Activated naive CD8-positive, alpha-beta T cell (primary cell): ENCODE measurements around the gene OR52K2.
"Not testable (repeated sequence)": the region's sequence is repeated elsewhere in the genome, so short reads cannot be mapped to it uniquely, and the experiment has no call there.

Experiments
- H3K27ac Mint-ChIP-seq: one replicate; pipeline ENCODE4 v1.8.0; 2021; ENCODE audit warnings: mixed read lengths
- H3K27me3 Mint-ChIP-seq: one replicate; pipeline ENCODE4 v1.8.0; 2021; ENCODE audit warnings: mixed read lengths
- H3K36me3 Mint-ChIP-seq: one replicate; pipeline ENCODE4 v1.8.0; 2021; ENCODE audit warnings: mixed read lengths
- H3K4me1 Mint-ChIP-seq: one replicate; pipeline ENCODE4 v1.8.0; 2021; ENCODE audit warnings: low read depth, mixed read lengths
- H3K4me3 Mint-ChIP-seq: one replicate; pipeline ENCODE4 v1.8.0; 2021; ENCODE audit warnings: mild to moderate bottlenecking, mixed read lengths
- H3K9me3 Mint-ChIP-seq: one replicate; pipeline ENCODE4 v1.8.0; 2021; ENCODE audit warnings: low read depth, mixed read lengths

OR52K2 gene

GRCh38 chr11:4464216-4465159 lies 15.4 kb downstream of the OR52K2 start:
- Mint-ChIP-seq H3K4me3 (no peak overlapping the region), H3K27me3 (peaks cover 4% of the 10 kb centered on the region), H3K4me1 (no peaks in the 10 kb centered on the region), H3K9me3 (peaks cover 8% of the 10 kb centered on the region), H3K27ac (no peak overlapping the region), H3K36me3 (peaks cover 3% of the 10 kb centered on the region)

- Mint-ChIP-seq H3K4me1 (no peaks in the 10 kb centered on the region), H3K4me3 (no peak overlapping the region), H3K27me3 (peaks cover 6% of the 10 kb centered on the region), H3K9me3 (peaks cover 8% of the 10 kb centered on the region), H3K36me3 (peaks cover 3% of the 10 kb centered on the region), H3K27ac (no peak overlapping the region)
Measured at GRCh38 chr11:4465407-4465806, 16.3 kb downstream of the OR52K2 start.

- Mint-ChIP-seq H3K4me1 (no peaks in the 10 kb centered on the region), H3K9me3 (peaks cover 8% of the 10 kb centered on the region), H3K4me3 (no peak overlapping the region), H3K36me3 (peaks cover 3% of the 10 kb centered on the region), H3K27me3 (peaks cover 6% of the 10 kb centered on the region), H3K27ac (no peak overlapping the region)
Measured at GRCh38 chr11:4466131-4466870, 17.2 kb downstream of the OR52K2 start.

- H3K27me3 Mint-ChIP-seq = peaks cover 4% of the 10 kb centered on the region
- peaks cover 3% of the 10 kb centered on the region for H3K36me3 Mint-ChIP-seq
Measured at GRCh38 chr11:4466871-4467442, 17.9 kb downstream of the OR52K2 start.

GRCh38 chr11:4467811-4468606 lies 18.9 kb downstream of the OR52K2 start:
- Mint-ChIP-seq H3K4me1 (no peaks in the 10 kb centered on the region), H3K27ac (no peak overlapping the region), H3K4me3 (no peak overlapping the region), H3K36me3 (peaks cover 3% of the 10 kb centered on the region), H3K9me3 (peaks cover 8% of the 10 kb centered on the region), H3K27me3 (peaks cover 4% of the 10 kb centered on the region)

More at GRCh38 chr11:4466871-4467442, 17.9 kb downstream of the OR52K2 start:
- no peak overlapping the region for H3K27ac Mint-ChIP-seq
- no peaks in the 10 kb centered on the region for H3K4me1 Mint-ChIP-seq
- H3K9me3 Mint-ChIP-seq = peaks cover 8% of the 10 kb centered on the region
- H3K4me3 Mint-ChIP-seq = no peak overlapping the region

- no peak overlapping the region for H3K27ac Mint-ChIP-seq
- H3K4me3 Mint-ChIP-seq = no peak overlapping the region
- peaks cover 6% of the 10 kb centered on the region for H3K4me1 Mint-ChIP-seq
- no peaks in the 10 kb centered on the region for H3K27me3 Mint-ChIP-seq
- no peaks in the 10 kb centered on the region for H3K9me3 Mint-ChIP-seq
- H3K36me3 Mint-ChIP-seq = no peaks in the 10 kb centered on the region
Measured at GRCh38 chr11:4479644-4480043, 30.5 kb downstream of the OR52K2 start.

GRCh38 chr11:4480577-4481239 lies 31.6 kb downstream of the OR52K2 start:
- Mint-ChIP-seq H3K9me3 (no peaks in the 10 kb centered on the region), H3K27ac (peak overlapping the region; percentile 51), H3K4me3 (no peak overlapping the region), H3K36me3 (no peaks in the 10 kb centered on the region), H3K27me3 (no peaks in the 10 kb centered on the region), H3K4me1 (peaks cover 6% of the 10 kb centered on the region)

GRCh38 chr11:4481240-4481582 lies 32.1 kb downstream of the OR52K2 start:
- Mint-ChIP-seq H3K36me3 (no peaks in the 10 kb centered on the region), H3K4me1 (peaks cover 6% of the 10 kb centered on the region), H3K27me3 (peaks cover 2% of the 10 kb centered on the region), H3K9me3 (no peaks in the 10 kb centered on the region), H3K27ac (peak overlapping the region; percentile 28), H3K4me3 (no peak overlapping the region)

- H3K4me3 Mint-ChIP-seq = no peak within 1 kb of the TSS
- H3K36me3 Mint-ChIP-seq = no peaks in the 10 kb centered on the region
- no peak within 1 kb of the TSS for H3K27ac Mint-ChIP-seq
- peaks cover 6% of the 10 kb centered on the region for H3K4me1 Mint-ChIP-seq
- no peaks in the 10 kb centered on the region for H3K9me3 Mint-ChIP-seq
- peaks cover 3% of the 10 kb centered on the region for H3K27me3 Mint-ChIP-seq
Measured at GRCh38 chr11:4482445-4482844, 33.4 kb downstream of the OR52K2 start, which contains the start of gene OR52K1. Gene OR52K1, plus strand, starts transcription at chr11:4482646. Its CDS starts 6,255 bp downstream, at chr11:4488901.

GRCh38 chr11:4484310-4484709 lies 35.2 kb downstream of the OR52K2 start:
- H3K36me3 Mint-ChIP-seq = no peaks in the 10 kb centered on the region
- no peak overlapping the region for H3K27ac Mint-ChIP-seq
- no peaks in the 10 kb centered on the region for H3K9me3 Mint-ChIP-seq
- no peak overlapping the region for H3K4me3 Mint-ChIP-seq
- peaks cover 6% of the 10 kb centered on the region for H3K4me1 Mint-ChIP-seq
- peaks cover 5% of the 10 kb centered on the region for H3K27me3 Mint-ChIP-seq

GRCh38 chr11:4491405-4491804 lies 42.3 kb downstream of the OR52K2 start:
- not testable (repeated sequence) for H3K4me1 Mint-ChIP-seq, H3K36me3 Mint-ChIP-seq, H3K27ac Mint-ChIP-seq, H3K9me3 Mint-ChIP-seq, H3K4me3 Mint-ChIP-seq, H3K27me3 Mint-ChIP-seq

- Mint-ChIP-seq H3K27me3 (peaks cover 3% of the 10 kb centered on the region), H3K4me3 (no peak overlapping the region), H3K27ac (no peak overlapping the region), H3K9me3 (peaks cover 5% of the 10 kb centered on the region), H3K4me1 (no peaks in the 10 kb centered on the region), H3K36me3 (peaks cover 2% of the 10 kb centered on the region)
Measured at GRCh38 chr11:4491878-4492606, 42.9 kb downstream of the OR52K2 start.

GRCh38 chr11:4493480-4493818 lies 44.4 kb downstream of the OR52K2 start:
- H3K27me3 Mint-ChIP-seq = peaks cover 2% of the 10 kb centered on the region
- peaks cover 2% of the 10 kb centered on the region for H3K36me3 Mint-ChIP-seq
- H3K9me3 Mint-ChIP-seq = peaks cover 5% of the 10 kb centered on the region
- no peak overlapping the region for H3K27ac Mint-ChIP-seq
- no peak overlapping the region for H3K4me3 Mint-ChIP-seq
- H3K4me1 Mint-ChIP-seq = no peaks in the 10 kb centered on the region

- H3K9me3 Mint-ChIP-seq = peaks cover 5% of the 10 kb centered on the region
- H3K4me1 Mint-ChIP-seq = no peaks in the 10 kb centered on the region
- no peak overlapping the region for H3K27ac Mint-ChIP-seq
- H3K36me3 Mint-ChIP-seq = peaks cover 2% of the 10 kb centered on the region
- H3K27me3 Mint-ChIP-seq = peaks cover 2% of the 10 kb centered on the region
- H3K4me3 Mint-ChIP-seq = no peak overlapping the region
Measured at GRCh38 chr11:4495487-4495886, 46.4 kb downstream of the OR52K2 start.
